Astrocyte (in vitro differentiated cells and primary cell): ENCODE measurements around the gene USP36. TPM values are rescaled to one million over a fixed set of nuclear protein-coding genes. Genes with fewer than 3 reads are reported as not detected.
"Not testable (repeated sequence)": the region's sequence is repeated elsewhere in the genome, so short reads cannot be mapped to it uniquely, and the experiment has no call there.

Experiments used
- DNase-seq: peaks from one replicate; pipeline ENCODE4 v3.0.0-alpha.2; 2010; ENCODE audit warnings: low read depth
- FAIRE-seq: peaks from 2 replicates; lab custom pipeline; 2011; peaks lifted over from hg19 to GRCh38; lab: Jason Lieb, UNC
- H2AFZ ChIP-seq: 2 replicates; pipeline ENCODE4 v1.6.0; 2012; ENCODE audit warnings: low read depth, low read length, inconsistent platforms
- H3K27ac ChIP-seq: 2 replicates; pipeline ENCODE4 v1.5.1; 2011; ENCODE audit warnings: low read depth, low read length, inconsistent platforms
- H3K27me3 ChIP-seq: 2 replicates; pipeline ENCODE4 v1.6.0; 2011; ENCODE audit warnings: low read length, inconsistent platforms; ENCODE audit not compliant: insufficient read depth
- H3K36me3 ChIP-seq: 2 replicates; pipeline ENCODE4 v1.5.1; 2011; ENCODE audit warnings: low read length, inconsistent platforms; ENCODE audit not compliant: insufficient read depth
- H3K4me1 ChIP-seq: 2 replicates; pipeline ENCODE4 v1.5.1; 2011; ENCODE audit warnings: low read length, inconsistent platforms; ENCODE audit not compliant: insufficient read depth
- H3K4me2 ChIP-seq: 2 replicates; pipeline ENCODE4 v1.6.0; 2012; ENCODE audit warnings: low read length, inconsistent platforms
- H3K4me3 ChIP-seq: 2 replicates; pipeline ENCODE4 v1.5.1; 2011; ENCODE audit warnings: low read depth, mild to moderate bottlenecking, low read length, inconsistent platforms; ENCODE audit not compliant: insufficient read depth
- H3K79me2 ChIP-seq: 2 replicates; pipeline ENCODE4 v1.6.0; 2012; ENCODE audit warnings: mild to moderate bottlenecking, low read length, inconsistent platforms; ENCODE audit not compliant: insufficient read depth
- H3K9ac ChIP-seq: 2 replicates; pipeline ENCODE4 v1.6.0; 2012; ENCODE audit warnings: mild to moderate bottlenecking, low read length, inconsistent platforms
- H3K9me3 ChIP-seq: 2 replicates; pipeline ENCODE4 v1.5.1; 2012; ENCODE audit warnings: low read depth, mild to moderate bottlenecking, low read length, inconsistent platforms; ENCODE audit not compliant: insufficient read depth
- H4K20me1 ChIP-seq: 2 replicates; pipeline ENCODE4 v1.6.0; 2012; ENCODE audit warnings: low read length, inconsistent platforms; ENCODE audit not compliant: insufficient read depth
- H3K27ac Mint-ChIP-seq: one replicate; pipeline ENCODE4 v1.8.0; 2021; ENCODE audit warnings: mild to moderate bottlenecking, mixed read lengths; ENCODE audit not compliant: unreplicated experiment
- H3K27me3 Mint-ChIP-seq: one replicate; pipeline ENCODE4 v1.8.0; 2021; ENCODE audit warnings: low read depth, mixed read lengths; ENCODE audit not compliant: unreplicated experiment
- H3K36me3 Mint-ChIP-seq: one replicate; pipeline ENCODE4 v1.8.0; 2021; ENCODE audit warnings: low read depth, mixed read lengths; ENCODE audit not compliant: unreplicated experiment
- H3K4me1 Mint-ChIP-seq: one replicate; pipeline ENCODE4 v1.8.0; 2021; ENCODE audit warnings: low read depth, mixed read lengths; ENCODE audit not compliant: unreplicated experiment
- H3K4me3 Mint-ChIP-seq: one replicate; pipeline ENCODE4 v1.8.0; 2021; ENCODE audit warnings: mild to moderate bottlenecking, moderate library complexity, mixed read lengths; ENCODE audit not compliant: unreplicated experiment
- H3K9me3 Mint-ChIP-seq: one replicate; pipeline ENCODE4 v1.8.0; 2021; ENCODE audit warnings: mild to moderate bottlenecking, mixed read lengths; ENCODE audit not compliant: unreplicated experiment
- EZH2 ChIP-seq: IDR thresholded peaks from 2 replicates; pipeline ENCODE4 v1.6.1; 2012; ENCODE audit warnings: mild to moderate bottlenecking, low read length, inconsistent platforms; ENCODE audit not compliant: insufficient read depth
- total RNA-seq: library from RNA; stranded (reverse); gene quantifications from 2 replicates; pipeline ENCODE4 v1.2.1, GENCODE V29; 2021
- TF ChIP-seq, protein P1 (sequence below): IDR thresholded peaks from 2 replicates; pipeline ENCODE4 v1.5.1; 2011; ENCODE audit warnings: low read depth, mild to moderate bottlenecking, inconsistent platforms, low read length, moderate library complexity; ENCODE audit not compliant: insufficient read depth

Gene USP36
- total RNA-seq, 1 donor from 2014 or later = 51.0 TPM

DNA sequence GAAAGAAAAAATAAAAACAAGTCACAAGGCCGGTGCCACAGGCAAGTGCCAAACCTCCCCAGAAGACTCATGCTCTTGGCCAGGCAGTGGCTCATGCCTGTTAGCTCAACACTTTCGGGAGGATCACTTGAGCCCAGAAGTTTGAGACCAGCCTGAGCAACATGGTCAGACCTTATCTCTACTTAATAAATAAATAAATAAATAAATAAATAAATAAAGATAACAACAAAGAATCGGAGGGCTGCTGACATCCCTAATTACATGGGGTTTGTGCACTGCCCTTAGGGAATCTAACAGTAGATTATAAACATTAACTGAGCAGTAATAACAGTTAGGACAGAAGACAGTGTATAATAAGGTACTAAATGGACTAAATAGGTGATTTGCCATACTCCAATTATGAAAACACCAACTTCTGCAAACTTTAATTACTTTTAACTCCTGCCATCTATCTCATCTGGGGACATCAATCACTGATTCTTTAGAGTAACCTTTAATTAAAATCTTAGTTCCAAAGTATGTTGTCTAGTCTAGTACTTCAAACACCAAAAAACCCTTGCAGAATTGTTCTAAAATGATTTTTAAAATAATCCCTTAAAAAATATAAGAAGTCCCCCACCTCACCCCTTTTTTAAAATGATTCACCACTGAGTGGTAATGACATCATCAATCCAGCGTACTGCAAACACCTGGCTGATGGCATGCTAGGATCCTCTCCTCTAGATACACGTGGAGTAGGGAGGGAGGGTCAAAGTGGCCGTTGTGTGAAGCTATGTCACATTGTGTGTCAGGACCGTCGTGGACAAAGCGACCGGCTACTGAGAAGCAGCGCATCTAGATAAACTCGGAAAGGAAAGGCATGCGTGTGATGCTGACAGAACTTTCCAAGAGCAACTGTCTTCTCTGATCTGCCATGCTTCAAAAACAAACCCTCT lies 87.0 kb downstream of the USP36 start:
- H3K9me3 Mint-ChIP-seq = no peaks in the 10 kb centered on the region
- peaks cover 3% of the 10 kb centered on the region for H3K4me1 Mint-ChIP-seq
- no peak overlapping the region for H3K4me2 ChIP-seq
- no peak overlapping the region for H2AFZ ChIP-seq
- no peaks in the 10 kb centered on the region for H3K36me3 ChIP-seq
- H3K9ac ChIP-seq = no peak overlapping the region
- no peaks in the 10 kb centered on the region for H3K4me1 ChIP-seq
- no peaks in the 10 kb centered on the region for H3K9me3 ChIP-seq
- no peaks in the 10 kb centered on the region for H3K36me3 Mint-ChIP-seq
- FAIRE-seq (no peak), DNase-seq (no peak)
- peaks cover 45% of the 10 kb centered on the region for H4K20me1 ChIP-seq
- H3K4me3 Mint-ChIP-seq = no peak overlapping the region
- peaks cover 44% of the 10 kb centered on the region for H3K79me2 ChIP-seq
- H3K27me3 Mint-ChIP-seq = no peaks in the 10 kb centered on the region
- no peak overlapping the region for H3K4me3 ChIP-seq
- no peak overlapping the region for H3K27ac ChIP-seq
- no peak overlapping the region for H3K27ac Mint-ChIP-seq
- TF ChIP-seq, protein P1, sequence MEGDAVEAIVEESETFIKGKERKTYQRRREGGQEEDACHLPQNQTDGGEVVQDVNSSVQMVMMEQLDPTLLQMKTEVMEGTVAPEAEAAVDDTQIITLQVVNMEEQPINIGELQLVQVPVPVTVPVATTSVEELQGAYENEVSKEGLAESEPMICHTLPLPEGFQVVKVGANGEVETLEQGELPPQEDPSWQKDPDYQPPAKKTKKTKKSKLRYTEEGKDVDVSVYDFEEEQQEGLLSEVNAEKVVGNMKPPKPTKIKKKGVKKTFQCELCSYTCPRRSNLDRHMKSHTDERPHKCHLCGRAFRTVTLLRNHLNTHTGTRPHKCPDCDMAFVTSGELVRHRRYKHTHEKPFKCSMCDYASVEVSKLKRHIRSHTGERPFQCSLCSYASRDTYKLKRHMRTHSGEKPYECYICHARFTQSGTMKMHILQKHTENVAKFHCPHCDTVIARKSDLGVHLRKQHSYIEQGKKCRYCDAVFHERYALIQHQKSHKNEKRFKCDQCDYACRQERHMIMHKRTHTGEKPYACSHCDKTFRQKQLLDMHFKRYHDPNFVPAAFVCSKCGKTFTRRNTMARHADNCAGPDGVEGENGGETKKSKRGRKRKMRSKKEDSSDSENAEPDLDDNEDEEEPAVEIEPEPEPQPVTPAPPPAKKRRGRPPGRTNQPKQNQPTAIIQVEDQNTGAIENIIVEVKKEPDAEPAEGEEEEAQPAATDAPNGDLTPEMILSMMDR = no peak
- TF ChIP-seq EZH2 = no peak
- no peaks in the 10 kb centered on the region for H3K27me3 ChIP-seq

DNA sequence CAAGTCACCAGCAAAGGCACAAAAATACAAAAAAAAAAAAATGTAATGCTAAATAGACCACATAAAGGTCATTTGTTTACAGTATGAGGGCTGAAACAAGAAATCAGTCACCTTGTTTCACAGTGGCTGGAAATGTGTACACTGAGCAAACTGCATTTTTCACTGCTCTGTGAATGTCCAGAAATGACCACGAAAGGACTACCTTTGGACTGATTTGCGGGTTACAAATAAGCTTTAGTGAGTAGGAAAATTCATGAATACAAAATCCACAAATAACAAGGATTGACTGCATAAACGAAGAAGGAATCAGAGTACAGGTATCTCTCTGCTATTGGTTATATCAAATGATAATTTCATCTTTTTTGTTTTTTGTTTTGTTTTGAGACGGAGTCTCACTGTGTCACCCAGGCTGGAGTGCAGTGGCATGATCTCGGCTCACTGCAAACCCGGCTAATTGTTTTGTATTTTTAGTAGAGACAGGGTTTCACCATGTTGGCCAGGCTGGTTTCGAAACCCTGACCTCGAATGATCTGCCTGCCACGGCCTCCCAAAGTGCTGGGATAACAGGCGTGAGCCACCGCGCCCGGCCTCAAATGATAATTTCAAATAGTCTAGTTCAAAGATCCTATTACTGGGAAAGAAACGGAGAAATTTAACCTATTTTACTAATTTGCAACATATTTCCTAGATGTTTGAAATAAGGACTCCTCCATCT lies 89.0 kb downstream of the USP36 start:
- H4K20me1 ChIP-seq = peaks cover 40% of the 10 kb centered on the region
- H3K4me3 ChIP-seq = no peak overlapping the region
- TF ChIP-seq EZH2 = no peak
- TF ChIP-seq, protein P1 = no peak
- peaks cover 40% of the 10 kb centered on the region for H3K79me2 ChIP-seq
- no peaks in the 10 kb centered on the region for H3K27me3 ChIP-seq
- Mint-ChIP-seq H3K4me3 (no peak overlapping the region), H3K9me3 (no peaks in the 10 kb centered on the region), H3K36me3 (no peaks in the 10 kb centered on the region), H3K4me1 (peaks cover 13% of the 10 kb centered on the region), H3K27me3 (no peaks in the 10 kb centered on the region), H3K27ac (no peak overlapping the region)
- no peaks in the 10 kb centered on the region for H3K4me1 ChIP-seq
- H3K9me3 ChIP-seq = no peaks in the 10 kb centered on the region
- no peak for DNase-seq
- no peak overlapping the region for H2AFZ ChIP-seq
- H3K27ac ChIP-seq = no peak overlapping the region
- no peak overlapping the region for H3K9ac ChIP-seq
- FAIRE-seq = no peak
- H3K4me2 ChIP-seq = no peak overlapping the region
- no peaks in the 10 kb centered on the region for H3K36me3 ChIP-seq

DNA sequence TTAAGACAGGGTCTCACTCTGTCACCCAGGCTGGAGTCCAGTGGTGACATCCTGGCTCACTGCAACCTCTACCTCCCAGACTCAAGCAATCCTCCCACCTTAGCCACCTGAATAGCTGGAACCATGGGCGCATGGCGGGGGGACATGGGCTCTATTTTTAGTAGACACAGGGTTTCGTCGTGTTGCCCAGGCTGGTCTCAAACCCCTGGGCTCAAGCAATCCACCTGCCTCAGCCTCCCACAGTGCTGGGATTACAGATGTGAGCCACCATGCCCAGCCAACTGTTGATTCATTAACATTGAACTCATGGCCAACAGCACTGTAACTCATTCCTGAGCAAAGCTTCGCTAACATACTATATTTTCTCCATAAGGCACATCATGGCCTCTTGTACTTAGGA lies 89.6 kb downstream of the USP36 start:
- not testable (repeated sequence) for H2AFZ ChIP-seq, H3K27me3 ChIP-seq, H3K9me3 ChIP-seq, H3K4me2 ChIP-seq, H3K4me1 ChIP-seq, H3K9me3 Mint-ChIP-seq, H3K27ac Mint-ChIP-seq, H3K9ac ChIP-seq, H3K27ac ChIP-seq, H3K4me3 ChIP-seq, H3K36me3 Mint-ChIP-seq, H3K27me3 Mint-ChIP-seq, DNase-seq, H3K36me3 ChIP-seq, H3K4me3 Mint-ChIP-seq, FAIRE-seq
- Histone ChIP-seq H3K79me2 (peaks cover 40% of the 10 kb centered on the region), H4K20me1 (peaks cover 40% of the 10 kb centered on the region)
- H3K4me1 Mint-ChIP-seq = peaks cover 17% of the 10 kb centered on the region
